Measurements from ENCODE around the gene BCO2.
A peak's percentile ranks its signal among the peaks of the same experiment; 100 is the strongest.

DNA sequence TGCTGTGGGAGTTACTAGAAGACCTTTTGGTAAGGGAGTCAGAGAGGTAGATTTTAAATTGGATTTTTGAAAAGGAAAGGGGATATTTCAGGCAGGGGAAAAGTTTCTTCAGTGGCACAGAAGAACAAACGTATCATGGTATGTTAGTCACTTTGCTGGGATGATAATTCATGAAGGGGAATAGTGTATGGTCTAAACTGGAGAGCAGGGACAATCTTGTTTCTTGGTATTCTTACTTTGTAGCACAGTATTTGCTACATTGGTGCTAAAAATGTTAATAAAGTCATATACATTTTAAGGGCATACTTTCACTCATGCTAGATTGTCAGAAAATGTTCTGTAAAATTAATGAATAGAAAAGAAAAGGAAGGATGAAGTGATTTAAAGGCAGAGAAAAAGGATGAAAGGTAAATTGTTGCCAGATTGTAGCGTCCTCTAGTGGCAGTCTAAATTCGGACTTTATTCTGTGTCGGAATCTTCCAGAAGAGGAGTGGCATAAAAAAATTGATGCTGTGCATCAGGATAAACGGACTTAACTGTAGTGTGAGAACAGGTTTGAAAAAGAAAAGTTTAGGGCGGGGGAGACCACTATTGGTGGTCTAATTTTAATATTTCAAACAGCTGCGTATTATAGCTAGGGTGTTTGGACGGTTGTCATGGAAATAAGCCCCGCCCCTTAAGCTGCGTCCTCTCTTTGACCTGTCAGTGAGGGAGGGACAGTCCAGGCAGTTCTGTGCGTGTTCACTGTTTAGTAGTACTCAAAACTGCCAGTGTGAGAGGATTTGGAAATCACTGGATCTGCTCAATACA, at the start of gene BCO2:
- TF ChIP-seq, protein P1, sequence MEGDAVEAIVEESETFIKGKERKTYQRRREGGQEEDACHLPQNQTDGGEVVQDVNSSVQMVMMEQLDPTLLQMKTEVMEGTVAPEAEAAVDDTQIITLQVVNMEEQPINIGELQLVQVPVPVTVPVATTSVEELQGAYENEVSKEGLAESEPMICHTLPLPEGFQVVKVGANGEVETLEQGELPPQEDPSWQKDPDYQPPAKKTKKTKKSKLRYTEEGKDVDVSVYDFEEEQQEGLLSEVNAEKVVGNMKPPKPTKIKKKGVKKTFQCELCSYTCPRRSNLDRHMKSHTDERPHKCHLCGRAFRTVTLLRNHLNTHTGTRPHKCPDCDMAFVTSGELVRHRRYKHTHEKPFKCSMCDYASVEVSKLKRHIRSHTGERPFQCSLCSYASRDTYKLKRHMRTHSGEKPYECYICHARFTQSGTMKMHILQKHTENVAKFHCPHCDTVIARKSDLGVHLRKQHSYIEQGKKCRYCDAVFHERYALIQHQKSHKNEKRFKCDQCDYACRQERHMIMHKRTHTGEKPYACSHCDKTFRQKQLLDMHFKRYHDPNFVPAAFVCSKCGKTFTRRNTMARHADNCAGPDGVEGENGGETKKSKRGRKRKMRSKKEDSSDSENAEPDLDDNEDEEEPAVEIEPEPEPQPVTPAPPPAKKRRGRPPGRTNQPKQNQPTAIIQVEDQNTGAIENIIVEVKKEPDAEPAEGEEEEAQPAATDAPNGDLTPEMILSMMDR (tag by site-specific recombination; IDR thresholded peaks at IDR 0.05) = peak; percentile 70
- TF ChIP-seq, protein P2, sequence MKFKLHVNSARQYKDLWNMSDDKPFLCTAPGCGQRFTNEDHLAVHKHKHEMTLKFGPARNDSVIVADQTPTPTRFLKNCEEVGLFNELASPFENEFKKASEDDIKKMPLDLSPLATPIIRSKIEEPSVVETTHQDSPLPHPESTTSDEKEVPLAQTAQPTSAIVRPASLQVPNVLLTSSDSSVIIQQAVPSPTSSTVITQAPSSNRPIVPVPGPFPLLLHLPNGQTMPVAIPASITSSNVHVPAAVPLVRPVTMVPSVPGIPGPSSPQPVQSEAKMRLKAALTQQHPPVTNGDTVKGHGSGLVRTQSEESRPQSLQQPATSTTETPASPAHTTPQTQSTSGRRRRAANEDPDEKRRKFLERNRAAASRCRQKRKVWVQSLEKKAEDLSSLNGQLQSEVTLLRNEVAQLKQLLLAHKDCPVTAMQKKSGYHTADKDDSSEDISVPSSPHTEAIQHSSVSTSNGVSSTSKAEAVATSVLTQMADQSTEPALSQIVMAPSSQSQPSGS (tag by site-specific recombination; IDR thresholded peaks at IDR 0.05; ENCODE audit: low read depth) = no peak
- TF ChIP-seq KLF16 (tag by site-specific recombination; IDR thresholded peaks at IDR 0.05) (no peak), ZNF138 (tag by site-specific recombination; IDR thresholded peaks at IDR 0.05; ENCODE audit: borderline replicate concordance) (no peak), ZNF610 (tag by site-specific recombination; IDR thresholded peaks at IDR 0.05; ENCODE audit: borderline replicate concordance) (no peak), KLF10 (tag by site-specific recombination; IDR thresholded peaks at IDR 0.05) (no peak), ZNF274 (IDR thresholded peaks at IDR 0.05; ENCODE audit: low read length) (no peak), ZNF274 (tag by site-specific recombination; IDR thresholded peaks at IDR 0.05; ENCODE audit: borderline replicate concordance) (no peak), YY1 (tag by site-specific recombination; IDR thresholded peaks at IDR 0.05) (no peak)
